NCI-H226 (cell line): ENCODE measurements around the gene LY6G5C.

Source experiments
- DNase-seq: peaks from one replicate; pipeline ENCODE4 v3.0.0-alpha.2; 2015

LY6G5C gene

GRCh38 chr6:31660381-31661261, 20.2 kb downstream of the LY6G5C start, which contains the start of gene C6orf47:
TSS of gene C6orf47 (minus strand) at chr6:31660778. CDS start at chr6:31659947, 831 bp downstream.
- peak; percentile 69 for DNase-seq

GRCh38 chr6:31659649-31660380, 21.1 kb downstream of the LY6G5C start:
- DNase-seq = no peak

- DNase-seq = no peak
Measured at GRCh38 chr6:31658983-31659648, 21.8 kb downstream of the LY6G5C start.

DNA sequence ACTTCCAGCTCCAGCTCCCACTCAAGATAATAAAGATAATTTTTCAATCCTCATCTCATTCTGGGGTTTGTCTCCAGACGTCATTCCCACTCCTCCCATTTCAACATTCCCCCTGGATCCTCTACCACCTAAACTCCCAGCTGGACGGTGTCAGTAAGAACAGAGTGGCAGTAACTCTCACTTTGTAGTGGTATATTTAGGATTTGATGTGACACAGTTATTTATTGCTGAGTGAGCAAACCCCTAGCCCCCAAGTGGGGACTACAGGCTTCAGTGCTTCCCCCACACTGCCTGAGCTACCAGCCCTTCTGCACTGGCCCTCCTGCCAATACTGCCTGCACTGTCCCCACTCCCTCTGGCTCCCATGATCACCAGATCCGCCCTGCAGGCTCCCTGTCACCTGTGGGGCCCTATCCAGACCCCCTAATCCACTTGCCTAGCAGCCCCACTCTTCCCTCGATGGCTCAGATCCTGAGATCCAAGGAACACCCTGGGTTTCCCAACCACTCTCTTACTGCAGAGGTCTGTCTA, 22.6 kb downstream of the LY6G5C start:
- DNase-seq = no peak

GRCh38 chr6:31657406-31658157, 23.3 kb downstream of the LY6G5C start:
- no peak for DNase-seq

- DNase-seq = no peak
Measured at GRCh38 chr6:31655349-31656237, 25.3 kb downstream of the LY6G5C start, which contains the start of gene APOM. TSS of gene APOM (plus strand) at chr6:31655894. CDS start at chr6:31655967, 73 bp downstream.

DNA sequence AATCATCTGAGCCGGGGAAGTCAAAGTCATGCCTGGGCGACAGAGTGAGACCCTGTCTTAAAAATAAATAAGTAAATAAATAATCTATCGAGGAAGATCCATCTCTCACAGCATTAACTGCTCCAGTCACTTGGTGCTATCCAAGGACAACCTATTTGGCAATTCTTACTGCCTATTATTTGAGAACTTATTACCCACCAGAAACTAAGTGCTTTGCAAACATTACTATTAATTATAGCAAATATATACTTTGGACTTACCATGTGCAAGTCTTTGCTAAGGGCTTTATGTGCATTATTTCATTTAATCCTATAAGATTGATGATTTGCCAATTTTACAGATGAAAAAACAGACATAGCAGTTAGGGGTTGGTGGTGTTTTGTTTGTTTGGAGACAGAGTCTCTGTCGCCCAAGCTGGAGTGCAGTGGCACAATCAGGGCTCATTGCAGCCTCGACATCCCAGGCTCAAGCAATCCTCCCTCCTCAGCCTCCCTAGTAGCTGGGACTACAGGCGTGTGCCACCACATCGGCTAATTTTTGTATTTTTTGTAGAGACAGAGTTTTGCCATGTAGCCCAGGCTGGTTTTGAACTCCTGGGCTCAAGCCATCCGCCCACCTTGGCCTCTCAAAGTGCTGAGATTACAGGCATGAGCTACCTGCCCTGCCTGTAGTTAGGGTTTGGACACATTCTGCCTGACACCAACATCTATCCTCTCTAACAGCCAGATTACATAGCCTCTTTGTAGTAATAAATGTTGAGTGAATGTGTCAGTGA, 26.1 kb downstream of the LY6G5C start:
- no peak for DNase-seq

DNA sequence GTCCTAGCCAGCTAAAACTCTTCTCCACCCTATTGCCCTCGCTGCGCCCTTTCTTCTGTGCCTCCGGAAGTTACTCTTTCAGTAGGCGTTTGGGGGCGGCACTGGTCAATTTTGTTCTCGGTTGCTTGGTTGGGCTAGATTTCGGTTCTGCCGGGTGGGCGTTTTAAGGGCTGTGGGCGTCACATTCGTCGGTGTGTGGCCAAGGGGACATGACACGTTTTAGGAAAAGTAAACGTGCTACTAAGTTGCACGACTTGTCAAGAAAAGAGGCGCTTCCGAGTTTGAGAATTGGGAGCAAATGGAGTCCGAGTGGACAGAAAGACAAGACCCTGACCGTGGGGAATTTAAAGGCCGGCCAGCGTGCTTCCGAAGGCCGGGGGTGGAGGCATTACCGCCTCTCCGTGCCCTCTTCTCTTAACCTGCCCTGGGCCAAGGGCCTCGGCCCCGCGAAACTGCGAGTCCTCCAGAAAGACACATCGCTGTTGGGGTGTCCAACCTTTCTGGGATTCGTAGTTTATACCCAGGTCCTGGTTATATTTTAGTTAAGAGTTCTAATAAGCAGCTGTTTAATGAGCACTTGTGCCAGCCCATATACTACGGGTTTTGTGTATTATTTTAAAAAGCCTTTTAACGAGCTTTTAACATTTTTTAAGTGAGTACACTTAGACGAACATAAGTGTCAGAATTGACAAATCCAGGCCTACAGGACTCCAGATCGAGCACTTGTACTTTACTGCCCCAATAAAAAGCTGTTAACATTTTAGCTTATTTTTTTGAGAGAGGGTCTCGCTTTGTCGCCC, 27.7 kb downstream of the LY6G5C start:
- peak; percentile 82 for DNase-seq

DNA sequence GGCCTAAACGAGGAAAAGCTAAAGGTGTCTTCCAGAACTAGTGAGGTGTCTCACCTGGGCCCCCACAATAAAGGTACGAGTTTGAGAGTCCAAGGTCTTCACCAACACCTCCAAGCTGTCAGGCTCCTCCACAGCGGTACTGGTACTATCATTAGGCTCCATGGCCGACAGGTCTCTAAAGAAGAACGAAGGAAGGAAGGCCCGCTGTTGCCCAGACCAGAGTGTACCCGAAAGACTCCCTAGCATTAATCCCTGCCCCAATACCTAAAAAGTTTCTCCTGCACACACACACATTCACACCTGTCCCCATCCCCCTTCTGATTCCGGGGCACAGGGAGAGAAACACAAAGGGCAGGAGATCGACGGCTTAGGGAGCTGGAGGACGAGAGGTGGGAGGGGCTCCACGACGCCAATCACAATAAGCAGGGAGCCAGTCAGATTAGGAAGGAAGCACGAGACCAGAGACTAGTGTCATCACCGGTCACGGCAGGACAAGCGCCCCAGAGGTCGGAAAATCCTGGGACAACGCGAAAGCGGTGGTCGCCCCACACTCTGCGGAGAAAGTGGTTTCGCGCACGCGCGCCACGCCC, 29.2 kb downstream of the LY6G5C start:
- DNase-seq = peak; percentile 65

DNA sequence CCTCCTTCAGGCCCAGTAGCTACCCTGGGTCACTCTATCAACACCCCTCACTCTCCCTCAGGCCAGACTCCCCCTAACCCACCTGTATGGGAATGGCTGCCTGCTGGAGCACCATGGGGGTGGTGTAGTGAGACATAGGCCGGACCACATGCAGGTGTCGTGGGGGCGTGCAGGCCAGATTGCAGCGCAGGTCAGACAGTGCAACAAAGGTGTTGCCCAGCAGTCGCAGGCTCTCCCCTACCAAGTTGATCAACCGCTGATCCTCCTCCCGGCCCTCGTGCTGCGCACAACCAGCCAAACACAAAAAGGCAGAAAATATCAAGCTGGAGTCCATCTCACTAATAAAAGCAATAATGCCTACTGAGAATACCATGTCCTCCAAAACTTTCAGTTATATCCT, 35.5 kb downstream of the LY6G5C start:
- no peak for DNase-seq

DNA sequence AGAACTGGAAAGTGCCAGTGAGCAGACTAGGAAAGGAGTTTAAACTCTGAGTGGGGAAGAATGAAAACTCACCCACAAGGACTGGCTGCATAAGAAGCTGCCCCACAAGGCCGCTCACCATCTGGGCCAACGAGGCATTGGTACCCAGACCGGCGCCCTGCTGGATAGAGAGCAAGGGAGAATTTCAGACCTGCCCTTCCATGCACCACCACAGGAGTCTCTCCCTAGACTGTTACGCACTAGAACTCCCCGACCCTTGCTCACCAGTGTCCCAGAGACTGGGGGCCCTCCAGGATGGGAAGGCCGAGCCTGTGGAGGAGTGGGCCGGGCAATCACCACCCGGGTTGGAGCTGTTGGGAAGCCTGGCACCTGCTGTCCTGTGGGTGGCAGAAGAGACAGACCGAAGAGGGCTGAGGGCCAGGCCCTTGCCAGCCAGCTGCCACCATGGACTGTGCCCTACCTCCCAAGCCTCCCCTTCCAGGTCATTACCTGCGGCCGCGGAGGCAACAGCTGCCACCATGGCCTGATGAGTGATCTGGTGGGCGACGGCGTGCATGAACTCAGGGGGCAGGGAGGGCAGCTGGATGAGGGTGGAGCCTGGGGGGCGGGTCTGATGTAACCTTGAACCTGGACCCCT, 36.9 kb downstream of the LY6G5C start:
- DNase-seq = no peak

- DNase-seq = no peak
Measured at GRCh38 chr6:31642798-31643570, 37.9 kb downstream of the LY6G5C start.

DNA sequence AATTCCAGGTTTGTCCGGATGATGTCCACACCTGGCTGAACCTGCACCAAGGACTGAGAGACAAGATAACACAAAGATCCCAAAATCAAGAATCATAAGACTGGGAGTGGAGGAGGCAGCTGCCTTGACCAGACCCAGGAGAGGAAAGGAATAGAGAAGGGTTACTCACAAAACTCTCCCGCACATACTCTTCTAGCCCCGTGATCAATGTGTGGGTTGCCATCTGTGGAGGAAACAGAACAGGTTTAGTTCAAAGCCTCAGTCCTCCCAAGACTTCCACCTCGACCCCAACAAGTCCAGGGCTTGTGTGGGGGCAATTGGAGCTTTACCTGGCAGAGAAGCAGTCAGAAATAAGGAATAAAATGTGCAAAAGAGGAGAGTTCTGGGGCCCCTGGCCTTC, 39.5 kb downstream of the LY6G5C start:
- no peak for DNase-seq

- no peak for DNase-seq
Measured at GRCh38 chr6:31640612-31641011, 40.3 kb downstream of the LY6G5C start.

- DNase-seq = no peak
Measured at GRCh38 chr6:31639449-31639861, 41.4 kb downstream of the LY6G5C start.

- no peak for DNase-seq
Measured at GRCh38 chr6:31639043-31639442, 41.8 kb downstream of the LY6G5C start.

- DNase-seq = no peak
Measured at GRCh38 chr6:31636698-31637596, 43.9 kb downstream of the LY6G5C start.
